HG02938 (cell line): ENCODE results near the gene AKR1B15.
"Not testable (repeated sequence)": the region's sequence is repeated elsewhere in the genome, so short reads cannot be mapped to it uniquely, and the experiment has no call there.

Source experiments
- ATAC-seq: cut with Tn5 transposase; IDR thresholded peaks from one replicate; pipeline ENCODE4 v1.9.1; 2021; ENCODE audit warnings: mild to moderate bottlenecking, moderate library complexity; ENCODE audit not compliant: unreplicated experiment

Gene AKR1B15

DNA sequence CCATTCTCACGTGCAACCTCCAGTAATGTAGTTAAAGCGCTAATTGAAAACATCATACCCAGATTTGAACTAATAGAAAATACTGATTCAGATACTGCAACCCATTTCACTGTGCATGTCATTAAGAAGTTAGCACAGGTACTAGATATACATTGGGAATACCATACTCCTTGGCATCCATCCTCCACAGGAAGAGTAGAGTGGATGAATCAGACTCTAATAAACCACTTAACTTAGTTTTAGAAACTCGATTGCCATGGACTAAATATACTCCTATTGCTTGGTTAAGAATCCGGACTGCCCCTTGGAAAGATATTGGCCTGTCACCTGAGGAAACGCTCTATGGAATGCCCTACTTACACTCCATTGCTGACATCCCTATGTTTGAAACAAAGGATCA is 9.5 kb downstream of the AKR1B15 start:
- ATAC-seq = no peak

DNA sequence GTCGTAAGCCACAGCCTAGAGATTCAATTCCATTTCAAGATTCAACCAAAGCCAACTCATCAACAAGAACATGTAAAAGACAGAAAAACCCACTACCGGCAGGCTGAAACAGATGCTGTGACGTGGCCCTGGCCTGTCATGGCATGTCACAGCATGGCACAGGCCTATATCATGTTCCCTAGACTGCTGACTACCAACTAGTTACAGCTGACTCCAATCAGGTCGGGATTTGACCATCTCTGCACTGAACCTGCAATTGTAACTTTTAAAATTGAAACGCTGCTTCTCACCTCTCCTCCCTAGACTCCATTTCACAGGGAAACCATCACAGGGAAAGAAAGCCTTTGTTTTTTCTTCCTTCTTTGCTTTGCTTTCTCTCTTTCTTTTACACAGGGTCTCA is 12.7 kb downstream of the AKR1B15 start:
- ATAC-seq = not testable (repeated sequence)

DNA sequence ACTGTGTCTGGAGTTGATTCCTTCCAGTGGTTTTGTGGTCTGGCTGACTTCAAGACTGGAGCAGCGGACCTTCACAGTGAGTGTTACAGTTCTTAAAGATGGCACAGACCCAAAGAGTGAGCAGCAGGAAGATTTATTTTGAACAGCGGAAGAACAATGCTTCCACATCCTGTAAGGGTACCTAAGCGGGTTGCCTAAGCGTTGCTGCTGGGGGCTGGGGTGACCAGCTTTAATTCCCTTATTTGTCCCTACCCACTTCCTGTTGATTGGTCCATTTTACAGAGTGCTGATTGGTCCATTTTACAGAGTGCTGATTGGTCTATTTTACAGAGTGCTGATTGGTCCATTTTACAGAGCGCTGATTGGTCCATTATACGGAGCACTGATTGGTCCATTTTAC is 13.2 kb downstream of the AKR1B15 start:
- ATAC-seq = no peak

DNA sequence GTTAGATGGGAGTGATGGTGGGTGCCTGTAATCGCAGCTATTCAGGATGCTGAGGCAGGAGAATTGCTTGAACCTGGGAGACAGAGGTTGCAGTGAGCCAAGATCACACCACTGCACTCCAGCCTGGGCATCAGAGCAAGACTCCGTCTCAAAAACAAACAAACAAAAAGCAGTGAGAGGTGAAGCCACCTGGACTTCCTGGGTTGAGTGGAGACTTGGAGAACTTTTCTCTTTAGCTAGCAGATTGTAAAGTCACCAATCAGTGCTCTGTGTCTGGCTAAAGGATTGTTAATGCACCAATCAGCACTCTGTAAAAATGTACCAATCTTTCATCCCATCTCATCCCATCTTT is 14.5 kb downstream of the AKR1B15 start:
- ATAC-seq = not testable (repeated sequence)

DNA sequence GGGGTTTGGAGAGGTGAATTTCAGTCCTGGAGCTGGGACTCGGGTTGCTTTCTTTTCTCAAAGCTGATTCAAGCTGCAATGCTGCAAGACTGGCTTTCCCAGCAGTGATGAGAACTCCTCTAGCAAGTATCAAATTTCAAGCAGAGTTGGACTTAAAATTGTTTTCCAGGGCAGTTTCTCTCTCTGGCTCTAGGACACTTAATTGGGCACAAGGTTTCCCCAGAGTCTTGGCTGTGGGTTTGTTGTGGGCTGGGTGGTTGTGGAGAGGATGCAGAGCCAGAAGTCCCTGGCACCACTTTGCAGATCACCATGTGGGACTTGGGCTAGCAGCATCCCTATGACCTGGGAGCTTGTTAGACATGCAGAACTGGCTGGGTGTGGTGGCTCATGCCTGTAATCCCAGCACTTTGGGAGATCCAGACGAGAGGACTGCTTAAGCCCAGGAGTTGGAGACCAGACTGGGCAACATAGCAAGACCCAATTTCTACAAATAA is 16.8 kb downstream of the AKR1B15 start:
- ATAC-seq = no peak

DNA sequence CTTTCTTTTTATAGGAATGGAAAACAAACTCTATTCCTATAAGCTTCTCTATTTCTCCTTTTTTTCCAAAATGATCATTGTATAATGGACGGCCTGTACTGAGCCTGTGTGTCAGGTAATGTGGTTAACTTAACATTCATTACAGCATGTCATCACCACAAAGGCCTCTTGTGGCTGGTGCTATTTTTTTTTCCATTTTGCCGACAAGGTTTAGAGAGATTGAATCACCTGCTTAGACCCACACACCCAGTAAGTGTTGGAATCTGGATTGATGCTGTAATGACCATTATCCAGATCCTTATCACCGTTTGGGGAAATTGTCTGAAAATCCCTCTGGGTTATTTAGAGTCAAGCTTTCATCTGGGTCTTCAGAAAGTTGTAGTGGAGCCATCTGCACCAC is 18.5 kb downstream of the AKR1B15 start:
- ATAC-seq = no peak

DNA sequence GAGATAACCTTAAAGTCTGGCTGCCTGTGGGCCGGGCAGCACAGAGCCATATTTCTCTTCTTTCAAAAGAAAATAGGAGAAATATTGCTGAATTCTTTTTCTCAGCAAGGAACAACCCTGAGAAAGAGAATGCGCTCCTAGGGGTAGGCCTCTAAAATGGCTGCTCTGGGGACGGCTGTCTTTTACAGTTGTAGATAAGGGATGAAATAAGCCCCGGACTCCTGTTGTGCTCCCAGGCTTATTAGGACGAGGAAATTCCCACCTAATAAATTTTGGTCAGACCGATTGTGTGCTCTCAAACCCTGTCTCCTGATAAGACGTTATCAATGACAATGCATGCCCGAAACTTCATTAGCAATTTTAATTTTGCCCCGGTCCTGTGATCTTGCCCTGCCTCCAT is 21.1 kb downstream of the AKR1B15 start:
- not testable (repeated sequence) for ATAC-seq

DNA sequence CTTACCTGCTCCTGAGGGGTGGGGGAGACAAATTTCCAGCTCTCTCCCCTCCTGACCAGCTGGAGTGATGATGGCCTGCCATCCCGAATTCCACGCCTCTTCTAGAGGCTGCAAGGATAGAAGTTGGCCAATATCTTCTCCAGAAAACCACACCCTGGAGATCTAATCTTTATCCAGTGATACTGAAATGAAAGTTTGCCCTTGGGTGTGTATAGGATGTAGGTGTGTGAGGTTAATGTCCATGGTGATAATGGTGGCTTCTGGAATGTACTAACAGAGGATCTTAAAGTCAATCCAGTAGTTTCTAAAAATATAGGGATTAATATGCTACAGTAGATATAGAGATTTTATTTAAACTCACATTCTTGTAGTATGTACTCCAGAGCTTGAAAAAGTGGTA is 22.2 kb downstream of the AKR1B15 start:
- no peak for ATAC-seq

DNA sequence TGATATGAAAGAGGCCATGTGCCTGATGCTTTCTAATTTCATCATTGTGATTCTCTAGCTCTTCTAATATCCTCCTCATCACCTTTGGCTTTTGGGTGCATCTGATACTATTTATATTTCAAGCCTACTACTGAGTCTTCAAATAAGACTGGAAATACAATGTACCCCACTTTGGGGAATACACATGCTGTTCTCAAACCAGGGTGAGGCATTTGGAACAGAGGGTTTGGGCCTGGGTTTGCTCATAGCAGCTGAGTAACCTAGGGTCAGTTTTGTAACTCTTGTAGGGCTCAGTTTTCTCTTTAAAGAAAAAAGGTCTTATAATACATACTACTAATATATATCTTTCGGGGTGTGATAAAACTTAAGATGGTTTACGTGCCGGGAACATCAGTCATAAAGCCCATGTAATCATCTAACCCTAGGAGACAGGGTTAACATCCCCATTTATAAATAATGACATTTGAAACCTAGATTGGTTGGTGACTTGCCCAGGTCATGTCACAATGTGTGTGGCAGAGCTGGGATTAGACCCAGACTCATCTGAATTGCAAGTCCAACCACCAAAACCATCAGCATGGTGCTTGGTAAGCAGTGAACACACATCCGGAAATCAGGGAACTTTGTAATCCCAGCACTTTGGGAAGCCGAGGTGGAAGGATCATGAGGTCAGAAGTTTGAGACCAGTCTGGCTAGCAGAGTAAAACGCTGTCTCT is 23.0 kb downstream of the AKR1B15 start:
- no peak for ATAC-seq

DNA sequence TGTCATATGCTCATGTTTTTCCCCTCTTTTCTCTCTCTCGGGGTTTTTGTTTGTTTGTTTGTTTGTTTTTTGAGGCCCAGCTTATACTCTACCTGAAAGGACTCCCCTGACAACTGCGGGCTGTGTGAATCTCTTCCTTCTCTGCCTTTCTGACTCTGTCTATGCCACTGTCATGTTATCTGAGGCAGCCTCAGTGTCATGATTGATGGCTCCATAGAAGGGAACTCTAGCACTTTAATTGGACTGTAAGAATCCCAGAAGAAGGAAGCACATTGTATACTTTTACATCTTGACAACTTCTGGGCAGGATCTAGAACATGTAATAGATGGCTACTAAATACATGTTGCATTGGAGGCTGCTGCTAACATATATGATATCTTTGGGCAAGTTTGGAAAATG is 25.4 kb downstream of the AKR1B15 start:
- ATAC-seq = no peak

DNA sequence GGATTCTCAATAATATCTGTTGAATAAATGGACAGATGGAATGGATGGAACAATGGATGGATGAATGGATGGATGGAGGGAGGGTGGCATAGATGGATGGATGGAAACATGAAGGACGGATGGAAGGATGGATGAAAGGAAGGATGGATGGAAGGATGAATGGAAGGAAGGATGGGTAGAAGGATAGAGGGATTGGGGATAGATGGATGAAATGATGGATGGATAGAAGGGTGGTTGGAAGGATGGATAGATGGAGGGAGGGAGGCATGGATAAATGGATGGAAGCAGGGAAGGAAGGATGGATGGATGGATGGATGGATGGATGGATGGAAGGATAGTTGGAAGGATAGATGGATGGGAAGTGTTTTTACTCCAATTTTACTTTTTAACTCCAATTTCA is 35.4 kb downstream of the AKR1B15 start:
- no peak for ATAC-seq

DNA sequence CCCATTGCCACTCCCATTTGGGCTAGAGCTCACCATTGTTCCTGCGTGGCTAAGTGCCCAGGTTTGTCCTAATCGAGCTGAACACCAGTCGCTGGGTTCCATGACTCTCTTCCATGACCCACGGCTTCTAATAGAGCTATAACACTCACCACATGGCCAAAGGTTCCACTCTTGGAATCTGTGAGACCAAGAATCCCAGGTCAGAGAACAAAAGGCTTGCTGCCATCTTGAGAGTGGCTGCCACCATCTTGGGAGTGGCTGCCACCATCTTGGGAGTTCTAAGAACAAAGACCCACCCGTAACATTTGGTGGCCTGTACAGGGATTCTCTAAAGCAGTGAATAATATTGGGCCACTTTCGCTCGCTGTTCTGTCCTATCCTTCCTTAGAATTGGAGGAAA is 37.0 kb downstream of the AKR1B15 start:
- ATAC-seq = no peak

DNA sequence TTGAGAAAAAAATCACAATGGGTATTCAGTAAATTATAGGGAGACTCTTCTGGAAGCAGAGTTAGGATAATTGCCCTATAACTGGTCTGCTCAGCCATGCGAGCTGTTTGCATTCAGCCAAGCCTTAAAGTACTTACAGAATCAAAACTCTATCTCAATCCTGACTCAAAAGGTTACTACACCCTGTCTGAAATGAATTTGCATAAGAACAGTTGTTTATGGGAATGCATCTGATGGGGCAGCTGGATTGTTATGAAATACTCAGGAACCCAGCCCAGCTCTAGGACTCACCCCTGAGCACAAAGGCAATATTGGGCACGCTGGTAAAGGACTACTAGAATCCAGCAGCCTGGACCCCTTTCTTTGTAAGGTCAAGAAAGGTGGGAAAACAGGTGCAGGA is 38.8 kb downstream of the AKR1B15 start:
- no peak for ATAC-seq

DNA sequence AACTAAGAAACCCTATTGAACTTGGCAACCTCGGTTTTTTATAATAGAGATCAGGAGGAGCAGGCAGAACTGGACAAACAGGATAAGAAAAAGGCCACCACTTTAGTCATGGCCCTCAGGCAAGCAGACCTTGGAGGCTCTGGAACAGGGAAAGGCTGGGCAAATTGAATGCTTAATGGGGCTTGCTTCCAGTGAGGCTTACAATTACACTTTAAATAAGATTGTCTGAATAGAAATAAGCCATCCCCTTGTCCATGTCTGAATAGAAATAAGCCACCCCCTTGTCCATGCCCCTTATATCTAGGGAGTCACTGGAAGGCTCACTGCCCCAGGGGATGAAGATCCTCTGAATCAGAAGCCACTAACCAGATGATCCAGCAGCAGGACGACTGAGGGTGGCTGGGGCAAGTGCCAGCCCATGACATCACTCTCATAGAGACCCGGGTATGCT is 40.6 kb downstream of the AKR1B15 start:
- ATAC-seq = no peak

DNA sequence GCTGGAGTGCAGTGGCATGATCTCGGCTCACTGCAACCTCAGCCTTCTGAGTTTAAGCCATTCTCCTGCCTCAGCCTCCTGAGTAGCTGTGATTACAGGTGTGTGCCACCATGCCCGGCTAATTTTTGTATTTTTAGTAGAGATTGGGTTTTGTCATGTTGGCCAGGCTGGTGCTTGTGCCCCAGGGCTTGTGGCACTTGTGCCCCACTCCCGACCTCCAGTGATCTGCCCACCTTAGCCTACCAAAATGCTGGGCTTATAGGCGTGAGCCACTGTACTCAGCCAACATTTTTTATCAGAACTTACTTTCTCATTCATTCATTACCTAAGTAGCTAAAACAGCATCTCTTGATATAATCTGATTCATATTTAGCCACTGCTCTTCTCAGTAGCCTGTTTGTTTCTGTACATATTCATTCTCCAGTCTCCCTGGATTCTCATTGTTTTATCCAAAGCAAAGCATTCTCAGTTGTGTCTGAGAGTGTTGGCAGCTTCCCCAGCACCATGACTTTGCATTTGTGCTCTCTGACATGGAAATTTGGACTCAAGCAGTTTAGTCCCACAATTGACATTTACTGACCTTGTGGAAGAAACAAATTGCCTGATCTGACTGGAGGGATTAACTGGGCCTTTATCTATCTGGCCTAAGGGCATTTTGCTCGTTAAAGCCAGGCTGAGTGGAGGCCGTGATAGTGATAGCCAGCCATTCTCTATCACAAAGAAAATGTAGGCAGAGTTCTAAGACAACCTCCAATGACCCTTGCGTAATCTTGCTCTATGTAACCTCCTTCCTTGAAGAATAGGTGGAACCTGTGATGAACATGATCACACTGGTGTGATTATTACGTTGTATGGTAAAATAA is 44.9 kb downstream of the AKR1B15 start:
- ATAC-seq = no peak

DNA sequence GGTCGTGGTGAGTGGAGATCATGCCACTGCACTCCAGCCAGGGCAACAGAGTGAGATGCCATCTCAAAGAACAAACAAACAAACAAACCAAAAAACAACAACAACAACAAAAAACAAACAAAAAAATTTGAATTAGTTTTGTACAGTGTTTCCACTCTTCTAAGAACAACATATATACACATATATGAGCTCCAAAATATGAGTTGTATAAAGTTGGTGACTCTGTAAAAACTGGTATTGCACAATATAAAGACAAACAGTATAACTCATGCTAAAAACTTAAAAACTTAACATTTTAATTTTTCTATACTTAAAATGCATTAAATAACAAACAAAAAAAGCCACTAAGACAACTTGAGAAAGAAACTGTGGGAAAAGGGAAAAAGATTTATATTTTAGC is 46.0 kb downstream of the AKR1B15 start:
- no peak for ATAC-seq

DNA sequence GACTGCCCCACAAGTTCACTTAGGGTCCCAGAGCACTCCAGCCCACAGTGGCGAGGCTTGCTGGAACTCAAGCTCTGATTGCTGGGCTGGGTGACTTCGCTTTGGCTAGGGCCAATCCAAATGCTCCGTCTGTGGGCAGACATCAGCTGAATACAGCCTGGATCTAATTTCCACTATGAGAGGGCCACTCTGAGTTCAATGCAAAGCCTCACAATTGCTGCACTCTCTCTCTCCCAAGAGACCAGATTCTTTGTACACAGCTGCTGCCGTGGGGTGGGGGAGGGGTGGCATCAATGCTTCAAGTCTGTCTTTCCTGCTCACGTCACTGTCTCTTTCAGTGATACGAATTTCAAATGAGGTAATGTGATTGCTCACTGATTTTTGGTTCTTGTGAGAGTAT is 50.5 kb downstream of the AKR1B15 start:
- no peak for ATAC-seq

DNA sequence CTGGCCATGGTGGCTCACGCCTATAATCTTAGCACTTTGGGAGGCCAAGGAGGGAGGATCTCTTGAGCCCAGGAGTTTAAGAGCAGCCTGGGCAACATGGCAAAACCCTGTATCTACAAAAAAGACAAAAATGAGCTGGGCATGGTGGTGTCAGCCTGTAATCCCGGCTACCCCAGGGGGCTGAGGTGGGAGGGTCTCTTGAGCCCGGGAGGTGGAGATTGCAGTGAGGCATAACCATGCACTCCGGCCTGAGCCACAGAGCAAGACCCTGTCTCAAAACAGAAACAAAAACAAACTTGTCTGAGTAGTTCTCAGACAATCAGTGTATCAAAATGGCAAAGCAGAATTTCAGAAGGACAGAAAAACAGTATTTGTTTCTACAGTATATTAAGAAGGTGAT is 52.5 kb downstream of the AKR1B15 start:
- no peak for ATAC-seq

DNA sequence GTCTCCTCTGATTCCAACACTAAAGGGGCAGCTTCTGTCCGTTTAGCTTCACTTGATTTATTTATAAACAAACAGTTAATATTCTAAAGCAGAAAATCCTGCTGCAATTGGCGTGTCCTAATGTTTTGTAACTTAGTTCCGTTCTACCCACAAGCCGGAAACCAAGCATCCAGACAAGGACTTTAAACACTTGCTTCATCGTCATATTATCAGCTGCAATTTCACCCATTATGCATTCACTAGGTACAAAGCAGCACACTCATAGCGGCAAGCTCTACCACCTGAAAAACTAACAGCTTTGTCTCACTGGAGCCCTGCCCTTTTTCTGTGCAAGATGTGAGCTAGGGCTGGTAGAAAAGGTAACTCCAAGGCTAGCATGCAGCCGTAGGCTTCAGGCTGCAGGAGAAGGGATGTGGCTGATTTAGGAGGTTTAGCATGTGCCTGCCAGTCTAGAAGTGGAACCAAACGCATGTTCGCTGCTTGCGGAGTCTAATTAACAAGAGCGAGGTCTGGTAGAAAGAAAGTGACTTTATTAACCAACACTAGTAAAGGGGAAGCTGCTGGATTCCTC is 54.1 kb downstream of the AKR1B15 start:
- no peak for ATAC-seq

DNA sequence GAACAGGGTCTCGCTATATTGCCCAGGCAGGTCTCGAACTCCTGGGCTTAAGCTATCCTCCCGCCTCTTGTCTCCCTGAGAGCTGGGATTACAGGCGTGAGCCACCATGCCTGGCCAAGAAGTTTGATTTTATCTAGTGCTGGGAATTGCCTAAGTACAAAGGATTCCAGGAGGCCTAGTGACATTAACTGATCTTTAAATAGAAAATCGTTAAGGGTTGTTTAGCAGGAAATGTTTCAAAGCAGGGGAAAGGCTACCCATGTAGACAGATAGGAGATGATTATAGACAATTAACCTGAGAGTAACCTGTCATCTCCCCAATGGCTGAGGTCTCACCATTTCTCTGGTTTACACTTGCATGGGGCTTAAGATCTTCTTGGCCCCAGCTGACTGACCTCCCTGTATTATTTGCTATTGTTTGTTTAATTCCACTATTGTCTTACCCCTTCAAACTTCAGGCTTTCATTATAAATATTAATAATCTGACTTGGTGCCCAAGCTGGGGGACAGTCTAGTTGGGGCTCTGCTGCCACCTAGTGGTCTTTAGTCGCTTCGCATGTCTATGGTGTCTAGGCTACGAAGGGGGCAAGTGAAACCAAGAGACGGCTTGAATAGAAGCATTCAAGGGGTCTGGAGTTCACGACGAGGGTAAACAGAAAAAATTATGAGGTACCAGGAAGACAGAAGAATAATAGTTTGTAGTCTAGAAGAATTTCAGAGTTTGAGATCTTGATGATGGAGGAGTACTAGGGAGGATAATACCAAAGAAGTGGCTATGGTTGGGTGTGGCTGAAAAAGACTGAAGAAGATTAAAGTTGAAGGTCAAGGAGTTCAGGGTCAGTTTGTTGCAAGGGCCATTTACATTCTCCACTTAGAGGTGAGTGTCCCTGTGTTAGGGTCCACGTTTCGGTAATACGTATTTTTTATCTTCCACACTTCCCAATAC is 57.3 kb downstream of the AKR1B15 start:
- peak; percentile 88 for ATAC-seq
